Mucosa of descending colon (tissue), 3 donors: ENCODE measurements around the gene AEBP2. TPM values are rescaled to one million over a fixed set of nuclear protein-coding genes. Genes with fewer than 3 reads are reported as not detected.
A peak's percentile ranks its signal among the peaks of the same experiment; 100 is the strongest.
"Not testable (repeated sequence)": the region's sequence is repeated elsewhere in the genome, so short reads cannot be mapped to it uniquely, and the experiment has no call there.

ENCODE experiments used
- ATAC-seq: fragments of 200-7000 bp; cut with Tn5 transposase; one replicate; pipeline ENCODE4 v1.9.1; 2020; ENCODE audit warnings: mild to moderate bottlenecking, moderate library complexity
- DNase-seq, 3 donors: peaks; one replicate each; pipeline ENCODE4 v3.0.0-alpha.2; 2020
- H3K36me3 ChIP-seq: fragments of 200-600 bp; one replicate; pipeline ENCODE4 v1.8.0; 2021; ENCODE audit warnings: low read depth, mild to moderate bottlenecking
- H3K4me1 ChIP-seq: fragments of 200-600 bp; one replicate; pipeline ENCODE4 v1.8.0; 2021; ENCODE audit warnings: low read depth, mild to moderate bottlenecking
- H3K4me3 ChIP-seq: fragments of 200-600 bp; one replicate; pipeline ENCODE4 v1.8.0; 2021; ENCODE audit warnings: mild to moderate bottlenecking
- H3K9me3 ChIP-seq: fragments of 200-600 bp; one replicate; pipeline ENCODE4 v1.8.0; 2021; ENCODE audit warnings: mild to moderate bottlenecking
- intact Hi-C, 2 donors: fragments of 100-400 bp; cut with DNase I in 1 of 2; cut with micrococcal nuclease in 1 of 2; formaldehyde crosslinking; loops; one replicate each; pipeline versions ENCODE4 v1.11.0 to v1.11.1; 2022; cut with DNase I, micrococcal nuclease
- total RNA-seq, 3 donors: library from RNA; stranded (reverse); fragmentation: NEBNext Ultra II Directional in 2 of 3; extraction: Animal tissue kit (Norgen Biotek cat#: 25700) in 2 of 3; gene quantifications; one replicate each; pipeline versions ENCODE4 v1.2.1 to v1.2.4, GENCODE V29; 2021 to 2023
- TF ChIP-seq, protein P1 (sequence below): fragments of 200-600 bp; IDR thresholded peaks from one replicate; pipeline ENCODE4 v1.8.0; 2022; ENCODE audit warnings: antibody characterized with exemption, mild to moderate bottlenecking
- donor health status: DM: no; HTN: no; CAD: no; lungs with moderate emphysema.
- donor health status: DM: no; HTN: no; CAD: no.
- donor health status: DM: no; HTN: yes; CAD: no.

AEBP2 gene
- total RNA-seq, 3 donors from 2014 or later, result 24.4 to 57.2 (median 27.7) TPM

DNA sequence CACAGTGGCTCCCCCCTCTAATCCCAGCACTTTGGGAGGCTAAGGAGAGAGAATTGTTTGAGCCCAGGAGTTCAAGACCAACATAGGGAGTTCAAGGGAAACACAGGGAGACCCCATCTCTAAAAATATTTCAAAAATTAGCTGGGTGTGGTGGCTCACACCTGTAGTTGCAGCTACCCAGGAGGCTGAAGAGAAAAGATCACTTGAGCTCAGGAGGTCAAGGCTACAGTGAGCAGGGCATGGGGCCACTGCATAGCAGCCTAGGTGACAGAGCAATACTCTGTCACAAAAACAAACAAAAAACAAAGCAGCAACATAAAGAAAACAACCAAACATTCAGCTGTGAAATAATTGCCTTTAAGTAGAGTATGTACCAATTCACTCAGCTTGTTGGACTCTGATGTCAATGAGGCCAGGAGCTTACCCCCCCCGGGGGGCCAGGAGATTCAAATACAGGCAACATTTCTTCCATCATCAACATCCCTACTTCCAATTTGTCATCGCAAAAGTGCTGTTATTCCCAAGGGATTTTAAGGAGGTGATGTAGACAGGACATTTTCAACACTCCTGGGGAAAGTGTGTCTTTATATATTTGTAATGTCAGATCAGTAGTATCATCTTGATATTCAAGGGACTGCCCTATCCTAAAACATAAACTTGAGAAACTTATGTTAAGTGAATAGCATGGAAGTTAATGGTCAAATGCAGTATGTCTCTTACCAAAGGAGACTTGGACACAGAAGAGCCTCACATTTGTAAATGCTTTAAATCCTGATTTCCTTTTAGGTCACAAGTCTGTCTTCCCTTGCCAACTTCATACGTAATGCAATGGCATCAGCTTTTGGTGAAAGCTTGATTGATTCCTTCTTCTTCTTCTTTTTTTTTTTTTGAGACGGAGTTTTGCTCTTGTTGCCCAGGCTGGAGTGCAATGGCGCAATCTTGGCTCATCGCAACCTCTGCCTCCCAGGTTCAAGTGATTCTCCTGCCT is 40.6 kb upstream of the AEBP2 start:
- Histone ChIP-seq H3K4me3 (no peak overlapping the region), H3K4me1 (no peaks in the 10 kb centered on the region), H3K9me3 (no peaks in the 10 kb centered on the region), H3K36me3 (no peaks in the 10 kb centered on the region)
- no peak for ATAC-seq
- DNase-seq, result no peak
- intact Hi-C loops, result no loop called here
- TF ChIP-seq, protein P1, sequence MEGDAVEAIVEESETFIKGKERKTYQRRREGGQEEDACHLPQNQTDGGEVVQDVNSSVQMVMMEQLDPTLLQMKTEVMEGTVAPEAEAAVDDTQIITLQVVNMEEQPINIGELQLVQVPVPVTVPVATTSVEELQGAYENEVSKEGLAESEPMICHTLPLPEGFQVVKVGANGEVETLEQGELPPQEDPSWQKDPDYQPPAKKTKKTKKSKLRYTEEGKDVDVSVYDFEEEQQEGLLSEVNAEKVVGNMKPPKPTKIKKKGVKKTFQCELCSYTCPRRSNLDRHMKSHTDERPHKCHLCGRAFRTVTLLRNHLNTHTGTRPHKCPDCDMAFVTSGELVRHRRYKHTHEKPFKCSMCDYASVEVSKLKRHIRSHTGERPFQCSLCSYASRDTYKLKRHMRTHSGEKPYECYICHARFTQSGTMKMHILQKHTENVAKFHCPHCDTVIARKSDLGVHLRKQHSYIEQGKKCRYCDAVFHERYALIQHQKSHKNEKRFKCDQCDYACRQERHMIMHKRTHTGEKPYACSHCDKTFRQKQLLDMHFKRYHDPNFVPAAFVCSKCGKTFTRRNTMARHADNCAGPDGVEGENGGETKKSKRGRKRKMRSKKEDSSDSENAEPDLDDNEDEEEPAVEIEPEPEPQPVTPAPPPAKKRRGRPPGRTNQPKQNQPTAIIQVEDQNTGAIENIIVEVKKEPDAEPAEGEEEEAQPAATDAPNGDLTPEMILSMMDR, result no peak

GRCh38 chr12:19400649-19401285 is 38.5 kb upstream of the AEBP2 start:
- H3K36me3 ChIP-seq, H3K4me3 ChIP-seq, DNase-seq, intact Hi-C loops, H3K9me3 ChIP-seq, H3K4me1 ChIP-seq, ATAC-seq: not testable (repeated sequence)

GRCh38 chr12:19402211-19402610 is 37.1 kb upstream of the AEBP2 start:
- no peaks in the 10 kb centered on the region for H3K36me3 ChIP-seq
- H3K4me1 ChIP-seq, result no peaks in the 10 kb centered on the region
- intact Hi-C loops, result no loop called here
- H3K9me3 ChIP-seq, result no peaks in the 10 kb centered on the region
- no peak overlapping the region for H3K4me3 ChIP-seq
- no peak for DNase-seq
- ATAC-seq, result no peak
- TF ChIP-seq, protein P1, result no peak

GRCh38 chr12:19402743-19403431 is 36.4 kb upstream of the AEBP2 start:
- H3K36me3 ChIP-seq, result no peaks in the 10 kb centered on the region
- no peaks in the 10 kb centered on the region for H3K4me1 ChIP-seq
- peak; percentile 52 for ATAC-seq
- intact Hi-C loops, result no loop called here
- no peak overlapping the region for H3K4me3 ChIP-seq
- TF ChIP-seq, protein P1, result no peak
- DNase-seq, result peak in 1 of 3 donors; percentile 8
- no peaks in the 10 kb centered on the region for H3K9me3 ChIP-seq

DNA sequence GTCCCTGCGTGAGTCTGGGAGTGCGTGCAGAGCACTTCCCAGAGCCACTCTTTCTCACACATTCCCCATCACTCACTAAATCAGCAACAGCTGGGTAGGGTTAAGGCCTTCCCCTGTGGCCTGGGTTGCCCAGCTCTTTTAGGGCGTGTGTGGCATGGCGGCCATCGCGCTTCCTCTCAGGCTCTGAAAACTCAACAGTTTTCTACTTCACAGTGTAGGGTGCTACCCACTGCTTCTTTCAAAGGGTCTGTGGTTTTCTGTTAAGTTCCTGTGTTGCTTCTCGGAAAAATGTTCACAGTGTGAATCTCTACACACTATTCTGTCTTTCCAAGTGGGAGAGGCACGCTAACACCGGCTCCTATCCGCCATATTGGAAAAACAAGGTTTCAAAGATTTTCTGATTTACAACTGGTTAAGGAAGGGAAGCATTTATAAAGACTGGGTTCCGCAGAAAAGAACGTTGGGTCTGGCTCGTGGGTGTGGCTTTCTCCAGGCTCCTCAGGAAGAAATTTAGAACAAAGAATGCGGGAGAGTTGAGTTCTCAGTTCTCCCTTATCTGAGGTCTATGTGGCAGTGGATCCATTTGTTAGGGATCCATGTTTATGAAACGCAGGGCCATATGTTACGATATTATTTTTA is 34.9 kb upstream of the AEBP2 start:
- ATAC-seq (no peak), DNase-seq (no peak)
- no peaks in the 10 kb centered on the region for H3K36me3 ChIP-seq
- no peaks in the 10 kb centered on the region for H3K9me3 ChIP-seq
- TF ChIP-seq, protein P1, result no peak
- intact Hi-C loops, result no loop called here
- H3K4me1 ChIP-seq, result no peaks in the 10 kb centered on the region
- H3K4me3 ChIP-seq, result no peak overlapping the region
